GM12875 (cell line): ENCODE results near the gene SPSB1.

Experiments
- H3K4me3 ChIP-seq: one replicate; pipeline ENCODE4 v1.5.1; 2011; ENCODE audit warnings: low read depth, low read length, control low read depth
- TF ChIP-seq, protein P1 (sequence below): IDR thresholded peaks from 2 replicates; pipeline ENCODE4 v1.5.1; 2011; ENCODE audit warnings: low read depth, mild to moderate bottlenecking, control low read depth, inconsistent platforms, low read length, moderate library complexity, borderline replicate concordance; ENCODE audit not compliant: insufficient read depth

Gene SPSB1

DNA sequence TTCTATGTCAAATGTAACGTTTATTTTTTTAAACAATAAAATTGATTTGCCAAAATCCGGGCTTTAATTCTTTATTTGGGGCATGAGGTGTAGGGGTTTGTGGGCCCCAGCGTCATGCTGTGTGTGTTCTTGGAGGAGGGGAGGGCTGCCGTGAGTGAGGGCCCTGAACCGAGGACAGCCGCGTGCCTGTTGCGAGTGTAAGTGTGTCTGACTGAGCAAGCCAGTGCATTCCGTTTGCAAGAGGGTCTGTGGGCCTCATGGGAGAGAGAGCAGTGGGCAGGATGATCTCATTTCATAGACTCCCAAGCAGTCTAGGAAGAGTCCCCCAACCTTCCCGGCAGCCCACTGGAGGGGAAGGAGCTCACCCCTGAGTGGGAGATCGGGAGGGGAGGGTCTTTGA is 21.4 kb upstream of the SPSB1 start:
- TF ChIP-seq, protein P1, sequence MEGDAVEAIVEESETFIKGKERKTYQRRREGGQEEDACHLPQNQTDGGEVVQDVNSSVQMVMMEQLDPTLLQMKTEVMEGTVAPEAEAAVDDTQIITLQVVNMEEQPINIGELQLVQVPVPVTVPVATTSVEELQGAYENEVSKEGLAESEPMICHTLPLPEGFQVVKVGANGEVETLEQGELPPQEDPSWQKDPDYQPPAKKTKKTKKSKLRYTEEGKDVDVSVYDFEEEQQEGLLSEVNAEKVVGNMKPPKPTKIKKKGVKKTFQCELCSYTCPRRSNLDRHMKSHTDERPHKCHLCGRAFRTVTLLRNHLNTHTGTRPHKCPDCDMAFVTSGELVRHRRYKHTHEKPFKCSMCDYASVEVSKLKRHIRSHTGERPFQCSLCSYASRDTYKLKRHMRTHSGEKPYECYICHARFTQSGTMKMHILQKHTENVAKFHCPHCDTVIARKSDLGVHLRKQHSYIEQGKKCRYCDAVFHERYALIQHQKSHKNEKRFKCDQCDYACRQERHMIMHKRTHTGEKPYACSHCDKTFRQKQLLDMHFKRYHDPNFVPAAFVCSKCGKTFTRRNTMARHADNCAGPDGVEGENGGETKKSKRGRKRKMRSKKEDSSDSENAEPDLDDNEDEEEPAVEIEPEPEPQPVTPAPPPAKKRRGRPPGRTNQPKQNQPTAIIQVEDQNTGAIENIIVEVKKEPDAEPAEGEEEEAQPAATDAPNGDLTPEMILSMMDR: no peak
- H3K4me3 ChIP-seq: no peak overlapping the region

DNA sequence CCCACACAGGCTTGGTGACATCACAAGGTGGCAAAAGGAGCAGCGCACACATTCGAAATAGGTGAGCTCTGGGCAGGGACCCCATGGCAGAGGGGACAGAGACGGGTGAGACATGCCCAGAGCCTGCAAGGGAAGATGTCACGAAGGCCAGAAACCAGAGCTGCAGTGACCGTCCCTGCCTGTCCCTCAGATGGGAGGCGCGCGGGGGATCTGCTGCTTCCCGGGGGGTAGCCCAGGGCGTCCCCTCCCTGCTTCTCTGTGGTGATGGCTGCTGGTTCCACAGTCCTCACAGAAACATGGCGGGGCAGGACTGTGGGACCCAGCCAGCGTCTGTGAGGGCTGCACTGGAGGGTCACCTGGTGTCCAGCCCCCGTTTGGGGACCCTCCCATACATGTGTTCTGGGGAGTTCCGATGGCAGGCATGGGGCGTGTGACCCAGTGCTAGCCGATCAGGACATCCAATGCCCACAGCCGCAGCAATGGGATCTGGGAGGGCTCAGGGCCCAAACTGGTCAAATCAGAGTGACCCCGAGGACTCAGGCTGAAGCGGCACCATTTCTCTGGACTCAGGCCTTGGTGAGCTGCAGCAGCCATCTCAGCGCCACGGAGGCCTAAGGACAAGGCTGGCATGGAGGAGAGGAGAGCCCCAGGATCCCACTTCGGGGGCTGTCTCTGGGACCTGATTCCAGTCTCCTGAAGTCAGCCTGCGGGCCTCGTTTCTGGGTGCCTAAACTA is 20.7 kb upstream of the SPSB1 start:
- TF ChIP-seq, protein P1: no peak
- no peak overlapping the region for H3K4me3 ChIP-seq

DNA sequence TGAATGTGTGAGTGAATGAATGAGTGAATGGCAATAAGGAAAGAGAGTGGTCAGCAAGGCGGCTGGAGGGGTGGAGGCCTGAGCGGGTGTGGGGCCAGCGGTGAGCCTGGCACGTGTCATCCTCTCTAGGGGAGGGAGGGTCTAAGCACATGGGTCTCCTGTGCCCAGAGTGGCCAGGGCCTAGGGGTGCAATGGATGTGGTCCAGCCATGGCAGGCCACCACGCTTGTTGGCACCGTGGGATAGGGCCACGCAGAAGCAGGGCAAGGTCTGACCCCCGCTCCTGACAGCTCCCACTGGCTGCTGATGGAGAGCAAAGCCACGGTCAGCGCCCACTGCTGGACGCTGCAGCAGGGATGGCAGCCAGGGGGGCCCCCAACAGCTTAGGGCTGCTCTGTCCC is 19.5 kb upstream of the SPSB1 start:
- TF ChIP-seq, protein P1: no peak
- H3K4me3 ChIP-seq: no peak overlapping the region

DNA sequence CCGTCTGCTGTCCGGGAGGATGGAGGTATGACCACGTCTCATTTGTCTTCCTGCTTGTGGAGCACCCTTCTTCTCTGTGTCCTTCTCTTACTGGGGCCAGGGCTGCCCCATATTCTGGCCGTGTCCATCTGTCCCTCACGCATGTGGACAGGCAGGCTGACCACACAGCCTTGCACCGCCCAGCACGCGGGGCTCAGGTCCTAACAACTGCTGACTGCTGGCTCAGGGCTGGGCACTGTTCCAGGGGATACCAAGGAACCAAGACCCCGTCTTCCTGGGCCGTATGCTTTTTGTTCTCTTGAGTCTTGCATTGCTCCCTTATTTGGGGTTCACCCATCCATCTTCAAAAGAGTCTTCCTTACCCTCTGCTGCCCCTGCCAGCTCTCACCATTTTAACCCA is 17.5 kb upstream of the SPSB1 start:
- TF ChIP-seq, protein P1: no peak
- H3K4me3 ChIP-seq: no peak overlapping the region

DNA sequence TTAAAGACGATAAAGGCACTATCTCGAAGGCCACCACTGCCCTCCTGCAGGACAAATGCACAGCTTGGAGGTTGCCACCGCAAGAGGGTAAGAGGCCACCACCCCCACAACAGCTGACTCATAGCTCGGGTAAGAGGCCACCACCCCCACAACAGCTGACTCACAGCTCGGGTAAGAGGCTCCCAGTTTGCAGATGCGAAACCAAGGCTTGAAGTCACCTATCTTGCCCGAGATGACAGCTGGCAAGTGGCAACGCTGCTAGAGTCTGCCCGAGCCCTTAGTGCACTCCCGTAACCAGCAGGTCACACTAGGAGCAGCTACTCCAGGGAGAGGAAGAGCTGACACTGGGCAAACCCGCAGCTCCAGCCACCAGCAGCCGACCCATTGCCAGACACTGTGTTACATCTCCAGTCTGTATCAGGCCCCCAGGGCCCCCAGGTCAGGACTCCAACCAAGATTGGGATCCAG is 17.1 kb upstream of the SPSB1 start:
- no peak overlapping the region for H3K4me3 ChIP-seq
- TF ChIP-seq, protein P1: no peak

DNA sequence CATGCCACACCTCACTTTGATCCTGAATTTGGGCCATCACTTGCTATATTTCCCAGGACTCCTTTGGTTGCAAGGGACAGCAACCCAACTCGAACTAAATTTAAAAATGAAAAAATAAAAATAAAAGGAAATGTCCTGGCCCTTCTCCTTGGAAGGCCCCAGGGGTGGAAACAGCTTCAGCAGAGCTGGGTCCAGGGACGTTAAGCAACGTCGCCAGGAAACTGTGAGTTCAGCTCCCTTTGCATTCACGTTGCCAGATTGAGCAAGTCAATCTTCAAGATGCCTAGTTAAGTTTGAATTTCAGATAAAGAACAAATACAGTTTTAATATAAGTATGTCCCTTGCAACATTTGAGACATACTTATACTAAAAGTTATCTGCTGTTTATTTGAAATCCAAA is 14.6 kb upstream of the SPSB1 start:
- TF ChIP-seq, protein P1: no peak
- H3K4me3 ChIP-seq: no peak overlapping the region

GRCh38 chr1:9278585-9279153 is 14.0 kb upstream of the SPSB1 start:
- no peak overlapping the region for H3K4me3 ChIP-seq
- TF ChIP-seq, protein P1: no peak
